ENCODE data around the gene BAZ1A.

- no peak for TF ChIP-seq CTCF (IDR thresholded peaks at IDR 0.05)
- TF ChIP-seq POLR2A (IDR thresholded peaks at IDR 0.05): no peak
These were observed 154.0 kb downstream of the BAZ1A start for GRCh38 chr14:34721129-34721528.
